Stimulated activated CD4-positive, alpha-beta T cell treated with anti-CD3 and anti-CD28 coated beads, TNF-alpha, amount 100 ng/mL, for 48 hours (primary cell): Measurements from ENCODE around the gene LRRC37B.
"Not testable (repeated sequence)": the region's sequence is repeated elsewhere in the genome, so short reads cannot be mapped to it uniquely, and the experiment has no call there.

Source experiments
- DNase-seq, 3 donors: peaks; one replicate each; pipeline ENCODE4 v3.0.0-alpha.2; 2020; ENCODE audit warnings: low read depth in 3 of 3

The LRRC37B gene

GRCh38 chr17:32041306-32041875, 34.2 kb downstream of the LRRC37B start:
- not testable (repeated sequence) for DNase-seq

DNA sequence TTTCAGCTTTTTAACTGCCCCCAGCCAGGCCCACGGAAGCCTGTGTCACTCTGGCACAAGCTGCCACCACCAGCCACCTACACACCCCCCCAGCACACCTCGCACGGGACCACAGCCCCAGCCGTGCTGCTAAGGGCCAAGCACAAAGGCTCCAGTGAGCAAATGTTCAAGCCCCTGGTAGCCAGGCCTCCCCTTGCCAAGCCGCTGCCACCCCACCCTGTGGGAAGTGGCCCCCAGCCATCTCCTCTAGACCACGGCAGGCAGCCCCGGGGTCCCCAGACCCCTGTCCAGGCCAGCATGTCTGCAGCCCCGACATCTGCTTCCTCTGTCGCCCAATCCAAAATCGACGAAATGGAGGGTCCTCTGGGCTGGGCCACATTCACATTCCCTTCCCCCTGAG, 35.1 kb downstream of the LRRC37B start:
- not testable (repeated sequence) for DNase-seq

DNA sequence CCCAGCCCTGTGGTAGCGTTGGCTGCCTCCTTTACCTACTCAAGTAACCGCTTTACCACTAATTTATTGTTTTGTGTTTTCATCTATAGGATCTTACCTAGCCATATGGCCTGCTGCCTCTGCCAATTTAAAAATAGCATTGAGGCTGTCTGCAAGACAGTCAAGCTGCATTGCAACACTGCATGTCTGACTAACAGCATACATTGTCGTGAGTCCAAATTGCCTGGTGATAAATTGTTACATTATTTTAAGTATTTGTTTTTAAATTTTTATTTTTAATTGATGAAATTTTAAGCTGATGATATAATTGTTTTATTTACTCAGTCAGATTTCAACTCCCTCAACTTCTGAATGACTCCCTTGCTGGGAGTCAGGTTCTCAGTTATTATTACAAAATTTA, 38.4 kb downstream of the LRRC37B start:
- DNase-seq = not testable (repeated sequence)

DNA sequence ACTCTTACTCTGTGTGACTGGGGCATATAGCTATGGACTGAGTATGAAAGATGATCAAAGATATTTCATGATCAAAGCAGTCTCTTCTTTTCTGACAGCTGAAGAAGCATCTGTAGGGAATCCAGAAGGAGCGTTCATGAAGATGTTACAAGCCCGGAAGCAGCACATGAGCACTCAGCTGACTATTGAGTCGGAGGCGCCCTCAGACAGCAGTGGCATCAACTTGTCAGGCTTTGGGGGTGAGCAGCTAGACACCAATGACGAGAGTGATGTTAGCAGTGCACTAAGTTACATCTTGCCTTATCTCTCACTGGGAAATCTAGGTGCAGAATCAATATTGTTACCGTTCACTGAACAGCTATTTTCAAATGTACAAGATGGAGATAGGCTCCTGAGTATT, 40.5 kb downstream of the LRRC37B start:
- DNase-seq = not testable (repeated sequence)

DNA sequence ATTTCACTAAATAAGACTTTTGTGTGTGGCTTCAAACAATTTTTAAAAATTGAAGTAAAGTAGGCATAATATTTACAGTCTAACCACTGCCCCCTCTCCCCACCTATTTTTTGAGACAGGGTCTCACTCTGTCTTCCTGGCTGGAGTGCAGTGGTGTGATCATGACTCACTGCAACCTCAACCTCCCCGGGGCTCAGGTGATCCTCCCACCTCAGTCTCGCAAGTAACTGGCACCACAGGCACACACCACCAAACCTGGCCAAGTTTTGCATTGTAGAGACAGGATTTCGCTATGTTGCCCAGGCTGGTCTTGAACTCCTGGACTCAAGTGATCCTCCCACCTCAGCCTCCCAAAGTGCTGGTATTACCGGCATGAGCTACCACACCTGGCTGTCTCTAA, 47.8 kb downstream of the LRRC37B start:
- DNase-seq = not testable (repeated sequence)

GRCh38 chr17:32055425-32055824, 48.2 kb downstream of the LRRC37B start:
- not testable (repeated sequence) for DNase-seq

- not testable (repeated sequence) for DNase-seq
These were observed 49.3 kb downstream of the LRRC37B start for GRCh38 chr17:32056500-32056899.

DNA sequence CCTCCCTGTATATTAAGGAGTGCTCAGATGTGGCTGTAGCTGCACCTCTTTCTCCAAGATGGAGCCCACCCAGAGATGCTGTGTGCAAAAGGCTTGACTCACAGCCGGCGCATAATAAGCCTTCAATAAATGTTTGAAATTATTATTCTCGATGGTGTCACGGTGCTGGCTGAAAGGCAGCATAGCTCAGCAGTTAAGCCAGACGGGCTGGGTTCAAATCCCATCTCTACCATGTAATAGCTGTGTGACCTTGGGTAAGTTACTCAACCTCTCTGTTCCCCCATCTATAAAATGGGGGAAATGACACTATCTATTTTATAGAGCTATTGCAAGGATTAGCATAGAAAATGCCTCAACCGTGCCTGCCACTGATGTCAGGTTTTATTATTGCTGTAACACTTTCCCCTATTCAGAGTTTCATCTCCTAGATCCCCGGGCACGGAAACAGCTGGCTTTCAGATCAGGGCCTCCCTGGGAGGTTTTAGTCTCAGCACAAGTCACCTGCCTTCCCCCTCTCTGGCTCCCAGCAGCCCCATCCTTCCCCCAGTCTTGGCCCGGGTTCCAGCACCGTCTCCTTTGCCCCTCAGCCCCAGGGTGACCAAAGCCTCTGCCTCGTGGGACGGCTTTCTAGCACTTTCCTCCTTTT, 50.4 kb downstream of the LRRC37B start:
- DNase-seq = not testable (repeated sequence)

DNA sequence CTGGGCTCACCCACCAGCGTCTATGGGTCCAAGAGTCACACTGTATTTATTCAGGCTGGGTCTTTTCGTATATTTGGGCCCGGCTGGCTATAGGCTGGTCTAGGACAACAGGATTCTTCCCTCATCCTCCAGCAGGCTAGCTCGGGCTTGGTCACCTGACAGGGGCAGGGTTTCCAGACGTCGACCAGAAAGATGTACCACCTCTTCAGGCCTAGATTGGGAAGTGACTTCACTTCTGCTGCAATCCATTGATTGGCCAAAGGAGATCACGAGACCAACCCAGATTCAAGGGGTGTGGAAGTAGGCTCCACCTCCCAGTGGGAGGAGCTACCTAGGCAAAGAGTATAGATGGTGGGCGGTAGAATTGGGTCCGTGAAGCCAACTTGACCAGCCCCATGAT, 53.5 kb downstream of the LRRC37B start:
- not testable (repeated sequence) for DNase-seq

DNA sequence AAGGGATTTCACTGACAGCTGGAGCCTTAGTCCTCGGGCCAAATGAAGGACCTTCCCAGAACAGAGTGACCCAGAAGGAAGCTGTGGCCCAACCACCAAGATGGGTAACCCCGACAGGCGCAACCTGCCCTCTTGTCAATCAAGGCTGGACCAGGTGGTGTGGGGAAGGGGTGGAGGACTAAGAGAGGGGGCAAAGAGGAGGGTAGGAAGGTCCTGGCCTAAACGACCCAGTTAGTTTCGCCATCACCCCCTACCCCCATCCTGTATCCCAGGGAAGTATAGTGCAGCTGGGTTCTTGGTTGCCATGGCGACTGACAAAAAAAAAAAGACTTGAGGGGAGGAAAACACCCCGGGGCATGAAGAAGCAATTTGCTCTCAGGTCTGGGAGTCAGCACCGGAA, 54.7 kb downstream of the LRRC37B start:
- not testable (repeated sequence) for DNase-seq

DNA sequence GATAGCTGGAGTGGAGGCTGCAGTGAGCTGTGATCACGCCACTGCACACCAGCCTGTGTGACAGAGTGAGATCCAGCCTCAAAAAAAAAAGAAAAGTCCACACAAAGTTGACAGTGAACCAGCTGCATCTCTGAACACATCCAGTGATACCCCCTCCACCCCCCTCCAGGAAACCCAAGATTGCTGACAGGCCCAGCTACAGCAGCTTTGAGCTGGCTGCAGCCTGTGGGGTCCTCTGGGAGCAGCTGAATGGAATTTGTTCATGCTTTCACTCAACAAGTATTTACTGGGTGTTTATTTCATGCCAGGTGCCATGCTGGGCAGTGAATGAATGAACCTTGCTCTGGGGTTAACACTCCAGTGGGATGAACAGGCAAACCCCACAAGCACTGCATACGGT, 56.9 kb downstream of the LRRC37B start:
- DNase-seq = not testable (repeated sequence)

DNA sequence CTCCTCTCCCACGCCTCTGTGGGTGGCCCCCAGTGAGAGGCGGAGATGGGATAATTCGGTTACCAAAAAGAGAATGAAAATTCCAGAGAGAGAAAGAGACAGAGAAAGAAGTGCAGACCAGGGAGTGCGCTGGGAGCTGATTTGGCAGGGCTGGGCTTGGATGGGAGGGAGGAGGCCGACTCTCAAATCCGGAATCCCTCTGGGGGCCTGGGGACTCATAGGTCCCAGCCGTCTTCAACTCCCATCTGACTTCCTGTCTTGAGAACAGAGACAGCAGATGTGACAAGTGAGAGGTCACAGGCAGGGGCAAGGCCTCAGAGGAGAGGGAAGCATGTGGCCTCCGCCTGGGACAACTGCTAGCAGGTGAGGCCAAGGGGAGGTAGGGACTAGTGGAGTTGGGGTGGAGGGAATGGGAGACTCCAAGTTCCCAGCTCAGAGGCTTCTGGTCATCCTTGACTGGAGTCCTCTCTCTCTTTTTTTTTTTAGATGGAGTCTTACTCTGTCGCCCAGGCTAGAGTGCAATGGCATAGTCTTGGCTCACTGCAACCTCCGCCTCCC, 59.0 kb downstream of the LRRC37B start:
- DNase-seq = not testable (repeated sequence)

DNA sequence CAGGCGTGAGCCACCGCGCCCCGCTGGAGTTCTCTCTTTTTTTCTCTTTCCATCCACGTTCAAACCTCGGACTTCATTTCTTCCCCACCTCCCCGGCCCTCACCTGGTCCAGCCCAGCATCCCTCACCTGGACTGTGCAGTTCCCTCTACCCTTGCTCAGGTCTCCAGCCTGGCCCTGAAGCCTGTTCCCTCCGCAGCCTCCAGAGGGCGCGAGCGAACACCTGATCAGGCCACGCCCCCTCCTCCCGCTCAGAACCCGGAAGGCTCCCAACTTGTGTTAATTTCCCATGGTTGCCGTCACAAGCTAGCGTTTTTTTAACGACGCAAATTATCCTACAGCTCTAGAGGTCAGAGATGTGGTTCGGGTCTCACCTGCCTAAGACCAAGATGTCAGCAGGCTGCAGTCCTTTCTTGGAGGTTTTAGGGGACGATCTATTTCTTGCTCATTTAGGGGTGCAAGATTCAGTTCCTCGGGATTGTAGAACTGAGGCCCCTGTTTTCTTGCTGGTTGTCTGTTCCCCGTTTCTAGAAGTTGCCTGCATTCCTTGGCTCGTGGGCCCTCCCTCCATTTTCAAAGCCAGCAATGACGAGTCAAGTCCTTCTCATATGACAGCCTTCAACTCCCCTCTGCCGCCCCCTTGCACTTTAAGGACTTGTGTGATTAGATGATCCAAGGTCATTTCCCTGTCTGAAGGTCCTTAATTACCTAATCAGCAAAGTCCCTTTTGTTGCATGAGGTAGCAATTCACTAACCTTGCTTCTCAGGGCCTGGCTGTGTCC, 59.9 kb downstream of the LRRC37B start:
- DNase-seq = peak; percentile 22 to 38 (median 35)

DNA sequence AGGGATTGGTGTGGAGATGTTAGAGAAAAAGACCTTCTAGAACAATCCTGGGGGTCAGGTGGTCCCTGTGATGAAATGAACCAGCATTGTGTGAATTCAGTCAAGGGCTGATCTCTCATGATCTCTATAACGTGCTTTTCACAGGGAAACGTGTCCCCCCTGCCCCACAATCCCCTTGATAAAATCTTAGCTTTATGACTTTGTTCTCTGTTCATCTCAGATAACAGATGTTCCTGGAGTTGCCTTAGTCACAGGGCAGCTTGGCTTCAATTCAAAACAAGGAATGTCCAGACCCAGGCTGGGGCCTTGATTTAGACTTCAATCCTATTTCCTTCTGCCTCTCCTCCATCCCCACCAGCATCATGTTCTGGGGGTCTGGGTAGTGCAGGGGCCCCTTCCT, 61.9 kb downstream of the LRRC37B start:
- DNase-seq = not testable (repeated sequence)

GRCh38 chr17:32071961-32072360, 64.8 kb downstream of the LRRC37B start:
- not testable (repeated sequence) for DNase-seq

GRCh38 chr17:32073131-32073530, 65.9 kb downstream of the LRRC37B start:
- DNase-seq = not testable (repeated sequence)

- peak; percentile 41 to 53 (median 41) for DNase-seq
These were observed 72.6 kb downstream of the LRRC37B start for GRCh38 chr17:32079753-32080152.

- not testable (repeated sequence) for DNase-seq
These were observed 76.4 kb downstream of the LRRC37B start for GRCh38 chr17:32083550-32083979.

DNA sequence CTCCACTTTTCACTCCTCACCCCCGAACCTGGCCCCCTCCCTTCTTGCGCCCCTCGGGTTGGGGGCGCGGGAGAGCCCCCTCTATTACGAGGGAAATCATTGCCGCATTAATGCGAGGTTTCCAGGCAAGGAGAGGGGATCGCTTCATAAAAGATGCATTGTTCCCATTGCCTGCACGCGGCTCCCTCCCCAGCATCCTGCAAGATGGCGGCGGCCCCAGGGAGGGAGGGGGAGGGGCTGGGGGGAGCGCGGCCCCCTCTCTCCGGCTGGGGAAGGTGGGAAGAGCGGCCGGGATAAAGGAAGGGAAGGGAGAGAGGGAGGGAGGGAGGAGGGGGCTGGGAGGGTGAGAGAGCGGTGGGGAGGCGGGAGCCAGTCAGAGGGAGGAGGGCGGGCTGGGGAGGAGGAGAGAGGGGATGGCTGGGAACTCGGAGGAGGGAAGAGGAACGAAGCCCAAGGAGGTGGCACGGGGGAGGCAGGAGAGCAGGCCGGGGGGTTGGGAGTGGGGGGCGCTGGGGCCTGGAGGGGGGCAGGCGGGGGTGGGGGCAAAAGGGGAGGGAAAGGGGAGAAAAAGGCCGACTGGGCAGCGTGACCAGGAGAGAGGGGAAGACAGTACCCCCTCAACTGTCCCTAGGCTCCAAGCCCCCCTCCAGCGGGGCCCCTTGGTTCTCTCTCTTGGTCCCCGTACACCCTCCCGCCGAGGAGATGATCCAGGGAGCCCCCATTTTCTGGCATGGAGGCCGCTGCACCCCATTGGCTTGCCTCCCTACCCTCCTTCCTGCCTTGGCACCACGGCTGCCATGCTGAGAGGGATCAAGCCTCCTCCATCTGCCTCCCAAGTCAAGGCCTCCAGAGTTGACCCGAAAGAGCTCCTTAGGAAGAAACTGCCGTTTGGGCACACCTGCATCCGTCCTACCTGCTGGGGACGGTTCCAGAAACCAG, 77.1 kb downstream of the LRRC37B start:
- not testable (repeated sequence) for DNase-seq

DNA sequence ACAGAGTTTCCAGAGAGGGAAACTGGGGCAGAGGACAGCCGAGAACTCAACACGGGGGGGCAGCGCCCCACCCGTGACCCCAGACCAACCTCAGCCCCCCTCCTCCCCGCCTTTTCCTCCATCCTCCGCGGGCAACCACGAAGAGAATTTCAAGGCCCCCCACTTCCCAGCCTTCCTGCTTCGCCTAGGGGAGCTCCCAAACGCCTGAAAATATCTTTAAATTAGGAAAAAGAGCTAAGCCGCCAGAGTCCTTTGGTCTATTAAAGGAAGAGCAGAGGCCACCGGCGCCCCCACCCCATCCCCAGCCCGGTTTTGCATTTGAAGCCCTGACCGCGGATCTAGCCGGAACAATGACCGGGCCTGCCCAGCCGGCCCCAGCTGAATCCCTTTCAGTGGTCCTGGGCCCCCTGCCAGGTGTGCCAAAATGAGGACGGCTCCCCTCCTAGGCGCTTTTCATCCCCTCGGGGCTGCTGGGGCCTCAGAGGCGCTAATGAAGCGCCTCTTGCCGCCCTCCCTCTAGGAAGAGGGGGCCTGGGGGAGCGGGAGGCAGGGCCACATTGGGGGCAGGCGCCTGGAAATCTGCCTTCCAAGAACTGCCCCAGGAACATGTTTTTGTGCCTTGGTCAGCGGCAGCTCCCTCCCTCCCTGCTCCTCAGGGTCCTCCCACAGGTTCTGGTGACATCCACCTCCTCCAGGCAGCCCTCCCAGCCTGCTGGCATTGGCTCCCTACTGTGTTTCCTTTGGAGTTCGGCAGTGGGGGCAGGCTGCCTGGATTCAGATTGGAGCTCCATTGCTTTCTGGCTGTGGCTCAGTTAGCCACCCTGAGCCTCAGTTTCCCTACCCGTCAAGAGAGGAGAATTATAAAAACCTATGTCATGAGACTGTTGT, 78.0 kb downstream of the LRRC37B start:
- DNase-seq = not testable (repeated sequence)
